Spinal cord (tissue), 10 donors: ENCODE measurements around the gene DYNLT3. TPM values are rescaled to one million over a fixed set of nuclear protein-coding genes. Genes with fewer than 3 reads are reported as not detected.
A peak's percentile ranks its signal among the peaks of the same experiment; 100 is the strongest.

Experiments used
- DNase-seq, 6 donors: peaks; one replicate each; pipeline versions ENCODE4 v3.0.0 to v3.0.0-alpha.2; 2013 to 2015; ENCODE audit warnings: low spot score in 6 of 6, low read depth in 4 of 6
- H3K27ac ChIP-seq: one replicate; pipeline ENCODE4 v1.5.1; 2013; ENCODE audit warnings: low read depth, low read length, control low read depth
- H3K27me3 ChIP-seq: one replicate; pipeline ENCODE4 v1.6.1; 2013; ENCODE audit warnings: low read length; ENCODE audit not compliant: control insufficient read depth, insufficient read depth
- H3K36me3 ChIP-seq: one replicate; pipeline ENCODE4 v1.6.1; 2013; ENCODE audit warnings: low read length; ENCODE audit not compliant: control insufficient read depth, insufficient read depth
- H3K4me1 ChIP-seq: one replicate; pipeline ENCODE4 v1.6.1; 2013; ENCODE audit warnings: low read length; ENCODE audit not compliant: control insufficient read depth, insufficient read depth
- H3K4me3 ChIP-seq: one replicate; pipeline ENCODE4 v1.5.1; 2013; ENCODE audit warnings: low read depth, low read length, control low read depth
- H3K9me3 ChIP-seq: one replicate; pipeline ENCODE4 v1.6.1; 2013; ENCODE audit warnings: low read length; ENCODE audit not compliant: control insufficient read depth, insufficient read depth
- WGBS: methylation state at CpG from one replicate; pipeline ENCODE4 v1.1.5; 2013; ENCODE audit warnings: missing lambda C conversion rate; ENCODE audit not compliant: insufficient coverage; 5-methylcytosine and 5-hydroxymethylcytosine counted together
- polyA plus RNA-seq, 2 donors: library from polyadenylated mRNA; unstranded; fragments of 120-200 nt; gene quantifications; one replicate each; pipeline ENCODE4 v1.2.1, GENCODE V29; 2013; ENCODE audit not compliant: insufficient read length in 2 of 2
- total RNA-seq, 2 donors: library from RNA; depleted of rRNA in 1 of 2; stranded (reverse); fragments of 120-200 nt in 1 of 2; fragments of >200 nt in 1 of 2; gene quantifications; one replicate each; pipeline versions ENCODE4 v1.2.3 to v1.2.4, GENCODE V29; 2013 to 2014
- donor health status: healthy.

Gene DYNLT3
- total and polyA plus RNA-seq, 4 donors: 31.8 to 72.4 (median 39.4) TPM

GRCh38 chrX:37847733-37848197 is 394 bp upstream of the DYNLT3 start:
- H3K4me1 ChIP-seq: no peaks in the 10 kb centered on the region
- no peaks in the 10 kb centered on the region for H3K36me3 ChIP-seq
- no peak for DNase-seq
- WGBS: 0% methylated on average over 1 of the region's 5 CpGs
- H3K9me3 ChIP-seq: no peaks in the 10 kb centered on the region
- peak overlapping the region; percentile 77 for H3K27ac ChIP-seq
- peak overlapping the region; percentile 61 for H3K4me3 ChIP-seq
- no peaks in the 10 kb centered on the region for H3K27me3 ChIP-seq

GRCh38 chrX:37846558-37846933 is 825 bp downstream of the DYNLT3 start:
- no peaks in the 10 kb centered on the region for H3K27me3 ChIP-seq
- no peak overlapping the region for H3K27ac ChIP-seq
- H3K36me3 ChIP-seq: no peaks in the 10 kb centered on the region
- H3K9me3 ChIP-seq: no peaks in the 10 kb centered on the region
- no peak for DNase-seq
- no peaks in the 10 kb centered on the region for H3K4me1 ChIP-seq
- WGBS: no CpG with 5 or more reads among the region's 1 CpG
- H3K4me3 ChIP-seq: peak overlapping the region; percentile 61

GRCh38 chrX:37846141-37846540 is 1.2 kb downstream of the DYNLT3 start:
- Histone ChIP-seq H3K27ac (no peak overlapping the region), H3K4me1 (no peaks in the 10 kb centered on the region), H3K4me3 (no peak overlapping the region), H3K36me3 (no peaks in the 10 kb centered on the region), H3K27me3 (no peaks in the 10 kb centered on the region), H3K9me3 (no peaks in the 10 kb centered on the region)
- DNase-seq: no peak
- no CpG with 5 or more reads among the region's 3 CpGs for WGBS

- H3K4me1 ChIP-seq: no peaks in the 10 kb centered on the region
- H3K27me3 ChIP-seq: no peaks in the 10 kb centered on the region
- H3K36me3 ChIP-seq: no peaks in the 10 kb centered on the region
- H3K9me3 ChIP-seq: no peaks in the 10 kb centered on the region
- DNase-seq: no peak
- no peak overlapping the region for H3K4me3 ChIP-seq
- H3K27ac ChIP-seq: no peak overlapping the region
Measured at GRCh38 chrX:37844622-37845021, 2.7 kb downstream of the DYNLT3 start.

- H3K27me3 ChIP-seq: no peaks in the 10 kb centered on the region
- no peaks in the 10 kb centered on the region for H3K4me1 ChIP-seq
- no peaks in the 10 kb centered on the region for H3K36me3 ChIP-seq
- no peak overlapping the region for H3K27ac ChIP-seq
- no peak for DNase-seq
- H3K9me3 ChIP-seq: no peaks in the 10 kb centered on the region
- H3K4me3 ChIP-seq: no peak overlapping the region
- 67% methylated on average over 1 of the region's 3 CpGs for WGBS
Measured at GRCh38 chrX:37840931-37841330, 6.4 kb downstream of the DYNLT3 start.

- Histone ChIP-seq H3K4me3 (no peak overlapping the region), H3K27ac (no peak overlapping the region), H3K9me3 (no peaks in the 10 kb centered on the region), H3K27me3 (no peaks in the 10 kb centered on the region), H3K4me1 (no peaks in the 10 kb centered on the region), H3K36me3 (no peaks in the 10 kb centered on the region)
- DNase-seq: no peak
- 72% methylated on average over 3 of the region's 4 CpGs for WGBS
Measured at GRCh38 chrX:37834937-37835336, 12.4 kb downstream of the DYNLT3 start.

- WGBS: no CpG with 5 or more reads among the region's 1 CpG
- Histone ChIP-seq H3K4me3 (no peak overlapping the region), H3K27me3 (no peaks in the 10 kb centered on the region), H3K4me1 (no peaks in the 10 kb centered on the region), H3K9me3 (no peaks in the 10 kb centered on the region), H3K36me3 (no peaks in the 10 kb centered on the region), H3K27ac (no peak overlapping the region)
- no peak for DNase-seq
Measured at GRCh38 chrX:37830371-37830770, 17.0 kb downstream of the DYNLT3 start.

- H3K4me1 ChIP-seq: no peaks in the 10 kb centered on the region
- H3K27me3 ChIP-seq: no peaks in the 10 kb centered on the region
- DNase-seq: no peak
- no CpG with 5 or more reads among the region's 1 CpG for WGBS
- no peaks in the 10 kb centered on the region for H3K36me3 ChIP-seq
- H3K9me3 ChIP-seq: no peaks in the 10 kb centered on the region
- H3K27ac ChIP-seq: no peak overlapping the region
- no peak overlapping the region for H3K4me3 ChIP-seq
Measured at GRCh38 chrX:37829721-37830120, 17.6 kb downstream of the DYNLT3 start.

GRCh38 chrX:37825215-37825842 is 22.0 kb downstream of the DYNLT3 start:
- H3K4me3 ChIP-seq: no peak overlapping the region
- no peaks in the 10 kb centered on the region for H3K9me3 ChIP-seq
- no CpG with 5 or more reads among the region's 3 CpGs for WGBS
- H3K27ac ChIP-seq: no peak overlapping the region
- H3K36me3 ChIP-seq: no peaks in the 10 kb centered on the region
- peak in 2 of 6 donors; percentile 56 to 77 for DNase-seq
- no peaks in the 10 kb centered on the region for H3K4me1 ChIP-seq
- no peaks in the 10 kb centered on the region for H3K27me3 ChIP-seq

- 71% methylated on average over 1 of the region's 1 CpG for WGBS
- Histone ChIP-seq H3K27ac (no peak overlapping the region), H3K9me3 (no peaks in the 10 kb centered on the region), H3K36me3 (no peaks in the 10 kb centered on the region), H3K27me3 (no peaks in the 10 kb centered on the region), H3K4me3 (no peak overlapping the region), H3K4me1 (no peaks in the 10 kb centered on the region)
- peak in 2 of 6 donors; percentile 1 to 41 for DNase-seq
Measured at GRCh38 chrX:37824491-37825214, 22.7 kb downstream of the DYNLT3 start.
